ENCODE results near the gene POLRMT.

Gene POLRMT

DNA sequence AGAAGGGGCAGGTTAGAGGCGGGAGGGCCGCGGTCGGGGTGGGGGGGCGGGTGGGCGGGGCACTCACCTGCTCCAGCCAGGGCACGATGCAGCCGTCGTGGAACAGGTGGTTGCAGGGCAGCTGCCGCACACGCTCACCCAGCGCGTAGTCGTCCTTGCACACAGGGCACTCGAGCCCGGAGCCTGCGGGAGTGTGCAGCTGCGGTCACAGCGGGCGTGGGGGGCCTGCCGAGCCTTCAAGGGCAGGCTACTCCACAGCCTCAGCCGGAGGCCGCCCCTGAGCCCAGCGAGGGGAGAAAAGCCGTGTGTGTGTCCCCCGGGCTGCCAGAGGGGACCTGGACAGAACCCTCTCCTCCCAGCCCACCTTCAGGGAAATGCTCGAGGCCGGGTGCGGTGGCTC, 15.0 kb upstream of the POLRMT start:
- DNase-seq (ENCODE audit: low spot score) (no peak), FAIRE-seq (no peak)

DNA sequence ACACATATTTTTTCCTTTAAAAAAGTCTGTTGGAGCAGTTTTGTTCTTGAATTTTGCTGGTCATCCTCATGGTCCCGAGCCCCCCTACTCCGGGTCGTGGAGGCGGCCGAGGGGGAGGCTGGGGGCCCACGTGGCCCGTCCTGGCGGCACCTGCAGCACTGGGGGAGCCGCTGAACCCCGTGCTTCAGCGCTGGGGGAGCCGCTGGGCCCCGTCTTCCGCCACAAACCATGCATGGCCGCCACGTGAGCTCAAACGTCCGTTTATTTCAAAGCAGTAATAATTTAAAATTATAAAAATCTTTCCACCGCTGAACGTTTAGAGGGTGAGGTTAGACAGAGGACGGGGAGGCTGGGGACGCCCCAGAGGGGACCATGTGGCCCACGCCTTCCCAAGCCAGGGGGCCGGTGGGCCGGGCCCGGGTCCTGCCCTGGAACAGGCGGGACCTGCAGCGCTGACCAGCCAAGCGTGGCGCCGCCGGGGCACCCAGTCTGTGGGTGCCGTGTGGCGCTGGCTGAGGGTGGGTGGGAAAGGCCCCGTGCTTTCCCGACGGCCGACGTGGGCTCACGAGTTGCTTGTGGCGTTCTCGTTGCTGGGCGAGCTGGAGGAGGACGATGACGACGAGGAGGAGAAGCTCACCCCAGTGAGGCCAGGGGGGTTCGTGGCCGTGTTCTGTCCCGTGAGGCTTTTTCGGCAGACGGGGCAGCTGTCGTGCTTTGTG, 14.4 kb upstream of the POLRMT start:
- FAIRE-seq (no peak), DNase-seq (ENCODE audit: low spot score) (no peak)

DNA sequence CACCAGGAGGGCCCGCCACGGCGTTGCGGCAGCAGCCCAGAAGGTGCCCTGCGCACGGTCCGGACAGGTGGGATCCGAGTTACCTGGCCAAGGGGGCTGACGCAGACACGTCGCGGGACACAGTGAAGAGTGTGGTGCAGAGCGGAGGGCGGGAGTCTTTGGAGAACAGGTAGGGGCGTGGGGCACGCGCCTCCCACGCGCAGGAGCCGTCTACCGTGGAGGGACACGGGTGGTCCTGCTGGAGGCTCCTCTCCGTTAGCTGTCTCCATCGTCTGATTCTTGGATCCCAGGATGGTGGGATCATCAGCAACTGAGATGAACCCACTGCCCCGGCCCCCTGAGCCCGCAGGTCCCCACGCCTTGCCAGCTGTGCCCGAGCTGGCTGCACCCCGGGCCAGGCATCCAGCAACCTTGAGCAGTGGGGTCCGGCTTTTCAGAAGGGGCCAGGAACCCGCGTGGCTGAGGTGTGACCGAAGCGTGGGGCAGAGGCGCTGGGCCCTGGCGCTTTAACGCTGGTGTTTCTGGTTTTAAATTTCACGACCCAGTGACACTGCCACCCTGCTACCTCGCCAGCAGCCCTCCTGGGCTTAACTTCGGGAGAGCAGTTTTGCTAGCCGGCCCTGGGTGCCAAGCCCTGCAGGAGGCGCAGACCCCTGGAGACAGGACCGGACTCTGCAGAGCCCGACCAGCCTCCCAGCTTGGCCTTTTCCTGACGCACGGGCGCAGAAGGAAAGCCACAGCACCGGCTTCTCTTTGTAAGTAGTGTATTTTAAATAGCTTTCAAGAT, 13.6 kb upstream of the POLRMT start:
- FAIRE-seq (no peak), DNase-seq (ENCODE audit: low spot score) (no peak)

DNA sequence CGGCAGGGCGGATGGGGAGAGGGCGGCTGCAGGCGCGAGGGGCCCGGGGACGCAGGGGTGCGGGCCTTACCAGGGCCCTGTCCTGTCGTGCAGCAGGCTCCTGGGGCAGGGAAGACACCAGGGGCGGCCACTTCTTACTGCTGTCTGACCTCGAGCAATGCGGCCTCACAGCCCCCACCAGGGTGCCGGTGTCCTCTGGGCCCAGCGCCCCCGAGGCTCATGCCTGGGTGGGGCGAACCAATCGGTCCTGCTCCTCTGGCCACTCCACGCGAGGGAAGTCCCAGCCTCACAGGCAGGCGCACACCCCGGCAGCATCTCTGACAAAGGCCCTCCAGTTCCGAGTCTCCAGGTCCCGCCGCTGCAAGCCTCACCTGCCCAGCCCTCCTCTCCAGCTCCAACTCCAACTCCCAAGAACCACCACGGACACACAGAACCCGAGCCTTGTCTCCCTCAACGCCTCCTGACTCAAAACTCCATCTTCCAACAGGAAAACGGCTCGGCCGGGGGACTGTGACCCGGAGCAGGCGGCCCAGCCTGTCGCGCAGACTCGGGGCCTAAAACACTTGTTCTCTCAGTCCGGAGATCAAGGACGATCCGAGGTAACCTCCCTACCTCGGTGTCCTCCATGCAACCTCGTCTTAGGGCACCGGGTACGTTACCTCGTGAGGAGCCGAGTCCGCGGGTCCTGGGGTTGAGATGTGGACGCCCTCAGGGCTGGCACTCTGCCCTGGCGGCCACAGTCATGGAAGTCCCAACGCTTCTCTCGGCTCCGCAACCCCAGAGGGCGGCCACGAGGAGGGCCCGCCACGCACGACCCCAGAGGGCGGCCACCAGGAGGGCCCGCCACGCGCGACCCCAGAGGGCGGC, 12.8 kb upstream of the POLRMT start:
- DNase-seq (ENCODE audit: low spot score) (no peak), FAIRE-seq (no peak)

DNA sequence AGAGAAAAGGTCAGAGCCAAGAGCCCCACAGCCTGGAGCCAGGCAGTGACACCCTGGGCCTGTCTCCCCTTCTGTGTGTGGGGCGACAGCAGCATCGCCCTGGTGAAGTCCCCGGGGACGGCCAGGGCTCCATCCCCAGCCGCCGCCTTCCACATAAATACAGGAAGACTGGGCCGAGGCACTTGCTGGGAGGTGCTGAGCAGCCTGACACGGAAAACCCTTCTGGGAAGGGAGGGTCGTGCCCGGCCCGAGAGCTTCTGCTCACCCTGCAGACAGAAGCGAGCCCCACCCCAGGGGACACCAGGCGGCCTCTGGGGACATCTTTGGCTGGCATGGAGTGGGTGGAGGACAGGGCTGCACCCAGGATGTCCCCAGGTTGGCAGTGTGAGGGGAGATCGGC, 11.5 kb upstream of the POLRMT start:
- no peak for DNase-seq (ENCODE audit: low spot score)
- FAIRE-seq = no peak

DNA sequence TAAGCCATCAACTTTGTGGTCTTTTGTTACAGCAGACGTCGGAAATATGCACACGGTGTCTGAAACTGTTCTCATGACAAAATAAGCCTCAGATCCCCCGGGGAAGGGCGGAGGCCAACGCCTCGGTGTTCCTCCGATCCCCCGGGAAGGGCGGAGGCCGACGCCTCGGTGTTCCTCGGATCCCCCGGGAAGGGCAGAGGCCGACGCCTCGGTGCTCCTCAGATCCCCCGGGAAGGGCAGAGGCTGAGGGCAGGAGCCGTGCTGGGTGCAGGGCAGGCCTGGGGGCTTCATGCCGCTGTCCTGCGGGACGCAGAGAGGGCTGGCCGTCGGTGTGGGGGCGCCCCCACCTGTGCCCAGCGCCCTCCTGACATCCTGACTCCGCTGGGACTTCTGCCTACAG, 11.0 kb upstream of the POLRMT start:
- DNase-seq (ENCODE audit: low spot score) (no peak), FAIRE-seq (no peak)

DNA sequence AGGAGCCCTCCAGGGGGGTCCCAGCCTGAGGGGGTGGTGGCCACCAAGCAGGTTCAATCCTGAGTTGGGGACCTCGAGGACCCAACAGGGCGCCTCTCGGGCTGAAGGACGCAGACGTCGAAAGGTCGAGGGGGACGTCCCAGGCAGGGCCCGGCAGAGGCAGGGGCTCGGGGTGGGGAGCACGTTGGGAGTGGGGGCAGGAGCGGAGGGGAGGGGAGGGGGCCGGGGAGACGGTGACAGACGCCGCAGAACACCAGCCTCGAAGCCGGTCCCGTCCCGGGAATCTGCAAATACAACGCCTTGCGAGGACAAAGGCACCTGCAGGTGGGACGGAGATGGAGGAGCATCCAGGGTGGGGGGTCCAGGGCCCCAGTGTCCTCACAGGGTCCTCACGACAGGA, 10.4 kb upstream of the POLRMT start:
- DNase-seq (ENCODE audit: low spot score) (no peak), FAIRE-seq (no peak)

DNA sequence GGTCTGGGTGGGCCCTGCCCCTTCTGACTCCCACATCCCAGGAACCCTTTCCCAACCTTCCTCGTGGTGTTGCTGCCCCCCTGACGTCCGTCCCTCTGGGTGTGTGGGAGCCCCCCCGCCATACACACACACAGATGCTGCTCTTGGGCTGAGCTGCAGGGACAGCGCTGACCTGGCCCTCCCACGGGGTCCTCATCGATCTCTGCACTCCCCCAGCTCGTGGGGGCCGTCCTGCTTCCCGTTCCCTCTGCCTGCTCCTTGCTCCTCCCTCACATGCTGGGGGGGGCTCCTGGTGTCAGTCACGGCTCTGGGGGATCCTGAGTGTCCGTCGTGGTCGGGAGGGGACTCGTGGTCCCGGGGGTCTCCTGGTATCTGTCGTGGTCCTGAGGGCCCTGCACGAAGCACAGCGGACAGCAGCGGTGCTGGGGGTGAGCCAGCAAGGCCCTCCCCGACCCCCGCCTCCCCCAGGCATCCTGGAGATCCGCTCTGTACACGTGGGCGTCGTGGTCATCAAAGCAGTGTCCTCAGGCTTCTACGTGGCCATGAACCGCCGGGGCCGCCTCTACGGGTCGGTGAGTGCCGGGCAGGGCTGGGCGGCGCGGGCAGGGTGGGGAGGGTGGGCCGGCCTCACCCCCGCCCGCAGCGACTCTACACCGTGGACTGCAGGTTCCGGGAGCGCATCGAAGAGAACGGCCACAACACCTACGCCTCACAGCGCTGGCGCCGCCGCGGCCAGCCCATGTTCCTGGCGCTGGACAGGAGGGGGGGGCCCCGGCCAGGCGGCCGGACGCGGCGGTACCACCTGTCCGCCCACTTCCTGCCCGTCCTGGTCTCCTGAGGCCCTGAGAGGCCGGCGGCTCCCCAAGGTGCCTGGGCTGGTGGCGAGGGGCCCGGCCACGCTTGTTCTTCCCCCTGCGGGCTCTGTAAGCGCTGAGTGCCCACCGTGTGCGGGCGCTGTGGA, 9.7 kb upstream of the POLRMT start:
- FAIRE-seq (no peak), DNase-seq (ENCODE audit: low spot score) (no peak)

- DNase-seq (ENCODE audit: low spot score) (no peak), FAIRE-seq (no peak)
Observed at GRCh38 chr19:641702-642101, 8.4 kb upstream of the POLRMT start.

- no peak for FAIRE-seq
- DNase-seq (ENCODE audit: low spot score) = no peak
Observed at GRCh38 chr19:640606-641189, 7.4 kb upstream of the POLRMT start.

DNA sequence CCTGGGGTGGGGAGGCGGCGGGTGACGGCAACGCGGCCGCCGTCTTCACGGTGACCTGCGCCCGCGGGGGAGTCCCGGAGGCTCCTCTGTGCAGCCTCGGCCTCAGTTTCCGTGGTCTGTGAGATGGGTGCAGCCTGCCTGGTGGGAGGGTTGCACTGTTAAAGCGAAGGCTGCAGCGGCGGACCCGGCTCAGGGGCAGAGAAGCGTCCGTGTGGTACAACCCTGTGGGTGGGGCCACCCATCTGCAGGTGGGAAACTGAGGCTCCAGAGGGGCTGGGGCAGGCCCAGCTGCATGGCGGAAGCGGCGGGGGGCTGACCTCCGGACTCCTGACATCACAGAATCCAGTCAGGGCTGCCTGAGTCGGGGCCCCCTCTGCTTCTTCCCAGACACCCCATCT, 6.8 kb upstream of the POLRMT start:
- FAIRE-seq = no peak

DNA sequence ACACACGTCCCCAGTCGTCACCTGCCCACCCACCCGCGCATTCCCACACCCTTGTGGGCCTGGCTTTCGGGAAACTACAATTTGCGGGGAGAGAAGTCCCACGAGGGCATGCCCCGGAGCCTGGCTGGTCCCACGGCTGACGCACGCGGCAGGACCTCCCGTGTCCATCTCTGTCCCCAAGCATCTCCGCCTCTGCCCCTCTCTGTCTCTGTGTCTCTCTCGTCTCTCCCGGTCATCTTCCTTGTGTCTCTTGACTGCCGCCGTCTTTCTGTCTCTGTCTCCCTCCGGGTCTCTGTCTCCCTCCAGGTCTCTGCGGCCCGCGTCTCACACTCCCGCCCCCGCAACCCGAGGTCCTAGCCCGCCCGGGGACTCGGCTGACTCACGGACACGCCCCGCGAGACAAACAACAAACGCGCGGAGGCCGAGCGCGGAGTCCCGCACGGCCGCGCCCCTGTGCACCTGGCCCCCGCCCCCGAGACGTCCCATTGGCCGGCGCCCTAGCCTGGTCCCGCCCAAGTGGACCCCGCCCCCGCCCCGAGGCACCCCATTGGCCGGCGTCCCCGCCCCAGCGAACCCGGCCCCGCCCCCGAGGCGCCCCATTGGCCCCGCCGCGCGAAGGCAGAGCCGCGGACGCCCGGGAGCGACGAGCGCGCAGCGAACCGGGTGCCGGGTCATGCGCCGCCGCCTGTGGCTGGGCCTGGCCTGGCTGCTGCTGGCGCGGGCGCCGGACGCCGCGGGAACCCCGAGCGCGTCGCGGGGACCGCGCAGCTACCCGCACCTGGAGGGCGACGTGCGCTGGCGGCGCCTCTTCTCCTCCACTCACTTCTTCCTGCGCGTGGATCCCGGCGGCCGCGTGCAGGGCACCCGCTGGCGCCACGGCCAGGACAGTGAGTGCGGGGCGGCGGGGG, 6.2 kb upstream of the POLRMT start, which contains the start of gene FGF22:
TSS of gene FGF22 (plus strand) at position 627 of the 908 bp plus-strand sequence. CDS start at position 674, 47 bp downstream.
- no peak for FAIRE-seq
- peak; percentile 62 for DNase-seq (ENCODE audit: low spot score)

More for the DNA sequence above, 6.8 kb upstream of the POLRMT start:
- no peak for DNase-seq (ENCODE audit: low spot score)

DNA sequence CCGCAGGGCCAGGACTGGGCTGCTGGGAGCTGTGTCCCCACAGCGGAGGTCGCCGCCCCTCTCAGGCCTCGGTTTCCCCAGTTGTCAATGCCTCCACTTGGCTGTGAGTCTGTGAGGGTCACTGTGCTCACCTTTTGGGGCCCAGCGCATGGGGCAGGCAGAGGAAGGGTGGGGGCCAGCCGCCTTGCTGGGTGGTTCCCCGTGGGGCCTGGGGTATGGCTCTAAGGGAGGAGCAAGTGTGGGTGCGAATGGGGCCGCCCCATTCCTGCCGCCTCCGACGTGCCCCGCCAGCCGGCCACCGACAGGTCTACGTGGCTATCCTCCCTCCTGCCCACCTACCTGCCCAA, 5.5 kb upstream of the POLRMT start:
- DNase-seq (ENCODE audit: low spot score) = no peak
- FAIRE-seq = no peak

DNA sequence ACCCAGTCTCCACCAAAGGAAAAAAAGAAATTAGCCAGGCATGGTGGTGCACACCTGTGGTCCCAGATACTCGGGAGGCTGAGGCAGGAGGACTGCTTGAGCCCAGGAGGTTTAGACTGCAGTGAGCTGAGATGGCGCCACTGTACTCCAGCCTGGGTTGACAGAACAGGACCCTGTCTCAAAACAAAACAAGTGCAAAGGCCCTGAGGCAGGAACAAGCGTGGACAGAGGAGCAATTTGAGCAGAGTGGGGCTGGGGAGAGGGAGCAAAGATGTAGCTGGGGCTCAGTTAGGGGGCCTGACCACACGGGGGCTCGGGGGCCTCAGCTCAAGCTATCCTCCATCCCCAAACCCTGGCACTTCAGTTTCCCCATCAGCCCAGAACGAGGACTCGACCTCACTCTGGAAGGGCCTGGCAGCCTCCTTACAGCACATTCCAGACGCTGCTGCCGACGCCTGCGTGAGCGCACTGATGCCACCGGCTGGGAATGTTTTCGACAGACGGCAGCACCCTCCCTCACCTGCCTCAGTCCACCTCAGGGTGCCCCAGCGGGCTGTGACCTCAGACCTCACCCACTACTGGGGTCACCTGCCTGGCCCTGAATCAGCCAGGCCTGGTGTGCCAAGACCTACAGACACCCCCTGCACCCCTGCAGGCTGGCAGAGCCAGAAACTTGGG, 1.8 kb upstream of the POLRMT start:
- FAIRE-seq (no peak), DNase-seq (ENCODE audit: low spot score) (no peak)

DNA sequence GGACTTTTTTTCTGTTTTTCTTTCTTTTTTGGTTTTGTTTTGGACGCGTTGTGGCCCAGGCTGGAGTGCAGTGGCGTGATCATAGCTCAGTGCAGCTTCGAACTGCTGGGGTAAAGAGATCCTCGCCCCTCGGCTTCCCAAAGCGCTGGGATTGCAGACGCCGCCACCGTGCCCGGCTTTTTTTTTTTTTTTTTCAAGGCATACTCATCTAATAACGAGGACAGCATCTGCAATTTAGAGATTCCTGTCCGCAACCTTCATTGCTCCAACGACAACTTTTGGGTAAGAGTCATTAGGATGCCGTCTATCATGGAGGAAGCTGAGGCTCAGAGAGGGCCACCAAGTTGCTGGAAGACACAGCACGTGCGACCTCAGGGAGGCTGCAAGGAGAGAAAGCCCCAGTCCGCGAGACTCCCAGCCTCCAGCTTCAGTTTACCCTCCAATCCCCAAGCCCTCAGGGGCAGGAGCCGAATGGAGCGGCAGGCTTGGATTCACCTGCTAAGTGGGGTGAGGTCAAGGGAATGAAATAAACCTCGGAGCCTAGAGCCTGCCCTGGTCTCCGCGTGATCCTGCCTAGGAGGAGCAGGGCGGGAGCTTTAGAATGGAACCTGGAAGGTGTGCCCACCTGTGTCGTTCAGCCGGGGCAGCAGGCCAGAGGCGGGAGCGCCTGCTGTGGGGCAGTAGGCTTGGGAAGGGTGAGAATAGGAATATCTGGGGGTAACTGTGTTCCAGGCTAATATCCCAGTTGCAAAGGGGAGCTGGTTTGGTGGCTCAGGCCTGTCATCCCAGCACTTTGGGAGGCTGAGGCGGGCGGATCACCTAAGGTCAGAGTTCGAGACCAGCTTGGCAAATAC, 676 bp upstream of the POLRMT start:
- no peak for FAIRE-seq

DNA sequence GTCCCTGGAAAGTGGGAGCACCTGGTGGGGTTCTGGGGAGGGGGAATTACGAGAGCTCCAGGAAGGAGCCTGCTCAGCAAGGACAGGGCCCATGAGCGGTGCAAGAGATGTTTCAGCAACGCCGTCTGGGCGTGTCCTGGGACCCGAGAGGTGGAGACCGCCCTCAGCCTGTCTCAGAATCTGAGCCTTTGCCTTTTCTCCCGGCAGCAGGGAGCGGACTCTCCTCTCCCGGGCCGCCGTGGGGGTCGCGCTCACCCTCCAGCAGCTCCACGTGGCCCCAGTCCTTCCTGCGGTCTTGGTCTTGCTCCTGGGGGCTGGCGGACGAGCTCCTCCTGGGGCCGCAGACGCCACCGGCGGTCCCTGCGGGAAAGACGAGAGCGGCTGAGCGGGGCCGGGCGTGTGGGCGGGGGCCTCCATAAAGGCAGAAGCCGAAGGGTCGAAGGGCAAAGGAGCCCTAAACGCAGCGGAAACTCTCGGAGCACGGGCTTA, 714 bp downstream of the POLRMT start:
- no peak for FAIRE-seq

More for the DNA sequence above, 676 bp upstream of the POLRMT start:
- DNase-seq (ENCODE audit: low spot score) = no peak

DNA sequence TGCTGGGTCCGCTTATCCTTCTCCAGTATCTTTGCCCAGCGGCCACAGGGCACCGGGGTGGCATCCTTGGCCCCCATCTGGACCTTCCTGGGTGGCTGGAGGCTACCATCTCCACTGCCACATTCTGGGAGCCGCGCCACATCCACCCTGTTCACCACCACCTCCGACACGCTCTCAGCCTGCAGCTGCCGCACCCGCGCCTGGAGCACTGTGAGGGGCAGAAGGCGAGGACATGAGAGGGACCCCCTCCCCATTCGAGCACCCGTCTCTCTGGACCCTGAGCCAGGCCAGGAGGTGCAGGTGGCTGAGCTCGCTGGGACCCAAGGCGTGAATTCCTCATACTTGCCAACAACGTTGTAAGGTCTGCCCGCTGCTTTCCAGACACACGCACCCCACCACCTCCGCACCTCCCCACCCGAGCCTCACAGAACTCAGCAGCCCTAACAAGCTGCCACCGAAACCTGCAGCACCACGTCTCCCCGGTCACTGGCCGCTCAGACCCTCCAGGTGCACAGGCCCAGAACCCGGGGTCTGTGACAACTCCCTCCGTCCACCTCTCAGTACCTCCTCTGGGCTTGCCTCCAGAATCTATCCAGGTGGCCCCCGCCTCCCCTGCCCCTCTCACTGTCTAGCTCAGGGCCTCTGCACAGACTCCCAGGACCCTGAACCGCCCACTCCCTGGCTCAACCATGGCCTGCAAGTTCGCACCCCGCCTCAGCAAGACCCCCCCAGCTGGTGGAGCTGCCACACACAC, 3.2 kb downstream of the POLRMT start:
- DNase-seq (ENCODE audit: low spot score) (no peak), FAIRE-seq (no peak)

More for the DNA sequence above, 714 bp downstream of the POLRMT start:
- DNase-seq (ENCODE audit: low spot score) = peak; percentile 67
